H1 (cell line): ENCODE data around the gene MBOAT2. TPM values are rescaled to one million over a fixed set of nuclear protein-coding genes. Genes with fewer than 3 reads are reported as not detected.

Experiments used
- CTCF ChIA-PET: fragments of 300-600 bp; sonication (Branson Sonifier 250); formaldehyde crosslinking; loops from one replicate; lab custom pipeline; 2021; ENCODE audit not compliant: partially characterized antibody; lab: Charles Lee
- POLR2A ChIA-PET: fragments of 300-600 bp; sonication (Branson Sonifier 250); formaldehyde crosslinking; loops from one replicate; lab custom pipeline; 2021; ENCODE audit warnings: inconsistent platforms; ENCODE audit not compliant: partially characterized antibody; lab: Charles Lee
- DNase-seq, 2 experiments: peaks; one replicate each; pipeline versions ENCODE4 v3.0.0 to v3.0.0-alpha.2; 2010 to 2022; ENCODE audit warnings: low spot score in 2 of 2, low read depth in 1 of 2, mixed read lengths in 1 of 2
- FAIRE-seq: peaks from 2 replicates; lab custom pipeline; 2011; peaks lifted over from hg19 to GRCh38; lab: Jason Lieb, UNC
- H2AFZ ChIP-seq: 2 replicates; pipeline ENCODE4 v1.8.1; 2012; ENCODE audit warnings: low read length, inconsistent platforms
- H2AK5ac ChIP-seq: 2 replicates; pipeline ENCODE4 v1.6.1; 2013; ENCODE audit warnings: low read depth, low read length
- H2BK120ac ChIP-seq: replicated peaks from 2 replicates; pipeline ENCODE3; 2013; ENCODE audit warnings: low read depth, low read length, inconsistent platforms
- H2BK12ac ChIP-seq: 2 replicates; pipeline ENCODE4 v1.6.1; 2013; ENCODE audit warnings: low read depth, low read length
- H2BK15ac ChIP-seq: 2 replicates; pipeline ENCODE4 v1.6.1; 2013; ENCODE audit warnings: low read length
- H2BK20ac ChIP-seq: 2 replicates; pipeline ENCODE4 v1.6.1; 2013; ENCODE audit warnings: low read length
- H2BK5ac ChIP-seq: 2 replicates; pipeline ENCODE4 v1.6.1; 2013; ENCODE audit warnings: low read depth, low read length
- H3K14ac ChIP-seq: 2 replicates; pipeline ENCODE4 v1.6.1; 2013; ENCODE audit warnings: inconsistent platforms; ENCODE audit not compliant: insufficient read length
- H3K18ac ChIP-seq: 2 replicates; pipeline ENCODE4 v1.6.1; 2013; ENCODE audit warnings: low read length; ENCODE audit errors: extremely low read depth
- H3K23ac ChIP-seq: 2 replicates; pipeline ENCODE4 v1.6.1; 2013; ENCODE audit warnings: inconsistent platforms; ENCODE audit not compliant: insufficient read length
- H3K23me2 ChIP-seq: 2 replicates; pipeline ENCODE4 v1.6.1; 2013; ENCODE audit warnings: low read depth, low read length
- H3K27ac ChIP-seq: 2 replicates; pipeline ENCODE4 v1.6.1; 2011; ENCODE audit warnings: low read depth, low read length, inconsistent platforms
- H3K27me3 ChIP-seq, 4 experiments: replicated peaks in 1 of 4; 1 replicate in 1 of 4; 2 replicates in 3 of 4; pipeline versions ENCODE4 v1.6.1 to v1.8.1; 2011 to 2013; ENCODE audit warnings: low read length in 3 of 4, mild to moderate bottlenecking in 3 of 4, inconsistent platforms in 2 of 4, mixed read lengths in 2 of 4, moderate library complexity in 1 of 4; ENCODE audit not compliant: control insufficient read depth in 3 of 4, insufficient read depth in 3 of 4; ENCODE audit errors: extremely low read depth in 1 of 4
- H3K36me3 ChIP-seq, 4 experiments: 2 replicates each; pipeline versions ENCODE4 v1.6.1 to v1.8.1; 2011 to 2013; ENCODE audit warnings: mild to moderate bottlenecking in 4 of 4, low read length in 3 of 4, moderate library complexity in 2 of 4, control low read depth in 1 of 4, inconsistent platforms in 1 of 4; ENCODE audit not compliant: insufficient read depth in 4 of 4, control insufficient read depth in 2 of 4
- H3K4ac ChIP-seq: replicated peaks from 2 replicates; pipeline ENCODE3; 2013; ENCODE audit warnings: low read length, low read depth, mixed read lengths, inconsistent platforms; ENCODE audit not compliant: insufficient read length
- H3K4me1 ChIP-seq, 4 experiments: replicated peaks in 1 of 4; 1 replicate in 1 of 4; 2 replicates in 3 of 4; pipeline versions ENCODE4 v1.6.1 to v1.8.1; 2011 to 2013; ENCODE audit warnings: low read length in 3 of 4, inconsistent platforms in 2 of 4, mixed read lengths in 1 of 4; ENCODE audit not compliant: insufficient read depth in 4 of 4, control insufficient read depth in 3 of 4
- H3K4me2 ChIP-seq, 2 experiments: 2 replicates each; pipeline versions ENCODE4 v1.6.1 to v1.8.1; 2011 to 2013; ENCODE audit warnings: low read depth in 2 of 2, low read length in 2 of 2, control low read depth in 1 of 2, inconsistent platforms in 1 of 2, mild to moderate bottlenecking in 1 of 2; ENCODE audit not compliant: insufficient read depth in 1 of 2
- H3K4me3 ChIP-seq, 4 experiments: fragments of 200-600, 300-600 bp in 1 of 4; sonication (generic), shearing (Covaris generic), sonication (Bioruptor Twin) in 1 of 4; 2 replicates each; pipeline versions ENCODE4 v1.5.1 to v1.8.1; 2011 to 2016; ENCODE audit warnings: low read length in 4 of 4, low read depth in 3 of 4, control low read depth in 2 of 4, inconsistent platforms in 2 of 4, mild to moderate bottlenecking in 2 of 4, mixed read lengths in 1 of 4, moderate library complexity in 1 of 4; ENCODE audit not compliant: insufficient read depth in 2 of 4; ENCODE audit errors: extremely low read depth in 1 of 4
- H3K56ac ChIP-seq: replicated peaks from 2 replicates; pipeline ENCODE3; 2013; ENCODE audit warnings: low read depth, mild to moderate bottlenecking, mixed read lengths, low read length, inconsistent platforms; ENCODE audit not compliant: insufficient read length
- H3K79me1 ChIP-seq: 2 replicates; pipeline ENCODE4 v1.6.1; 2013; ENCODE audit warnings: low read depth, low read length, control low read depth
- H3K79me2 ChIP-seq, 2 experiments: 2 replicates each; pipeline versions ENCODE4 v1.6.1 to v1.8.1; 2012 to 2013; ENCODE audit warnings: low read length in 2 of 2, mild to moderate bottlenecking in 2 of 2, inconsistent platforms in 1 of 2; ENCODE audit not compliant: insufficient read depth in 2 of 2, control insufficient read depth in 1 of 2
- H3K9ac ChIP-seq, 4 experiments: replicated peaks in 1 of 4; 1 replicate in 1 of 4; 2 replicates in 3 of 4; pipeline versions ENCODE4 v1.6.1 to v1.8.1; 2011 to 2013; ENCODE audit warnings: low read depth in 3 of 4, low read length in 3 of 4, control low read depth in 2 of 4, mild to moderate bottlenecking in 2 of 4, moderate library complexity in 2 of 4, inconsistent platforms in 1 of 4; ENCODE audit errors: extremely low read depth in 1 of 4
- H3K9me3 ChIP-seq, 2 experiments: 2 replicates each; pipeline versions ENCODE4 v1.6.1 to v1.8.1; 2012 to 2013; ENCODE audit warnings: mild to moderate bottlenecking in 2 of 2, moderate library complexity in 2 of 2, control low read depth in 1 of 2, inconsistent platforms in 1 of 2, low read depth in 1 of 2, low read length in 1 of 2, mixed read lengths in 1 of 2; ENCODE audit not compliant: insufficient read depth in 2 of 2
- H4K20me1 ChIP-seq, 2 experiments: replicated peaks in 1 of 2; 2 replicates each; pipeline versions ENCODE3 to v1.8.1; 2011 to 2013; ENCODE audit warnings: inconsistent platforms in 2 of 2, low read length in 2 of 2, mild to moderate bottlenecking in 1 of 2; ENCODE audit not compliant: insufficient read depth in 2 of 2, control insufficient read depth in 1 of 2
- H4K5ac ChIP-seq: 2 replicates; pipeline ENCODE4 v1.6.1; 2013; ENCODE audit warnings: low read length, low read depth, mixed read lengths, inconsistent platforms; ENCODE audit not compliant: insufficient read length
- H4K8ac ChIP-seq: 2 replicates; pipeline ENCODE4 v1.8.0; 2013; ENCODE audit warnings: mild to moderate bottlenecking, moderate library complexity, low read length, inconsistent platforms; ENCODE audit not compliant: insufficient read depth; ENCODE audit errors: extremely low read depth
- H4K91ac ChIP-seq: replicated peaks from 2 replicates; pipeline ENCODE3; 2013; ENCODE audit warnings: low read length, mixed read lengths, inconsistent platforms; ENCODE audit not compliant: insufficient read length
- RBBP5 ChIP-seq: IDR thresholded peaks from 2 replicates; pipeline ENCODE4 v1.7.1; 2012; ENCODE audit warnings: low read depth, mild to moderate bottlenecking, inconsistent platforms, low read length, moderate library complexity, borderline replicate concordance
- TAF7 ChIP-seq: optimal IDR thresholded peaks from 2 replicates; pipeline ENCODE3; 2011; ENCODE audit warnings: low read depth, mild to moderate bottlenecking, inconsistent platforms, low read length, moderate library complexity, borderline replicate concordance
- WGBS, 2 experiments: shearing (Covaris generic) in 1 of 2; methylation state at CpG; one replicate each; pipeline versions ENCODE4 v1.1.6 to v1.1.7; 2013 to 2015; ENCODE audit warnings: low lambda C conversion rate in 2 of 2, mixed read lengths in 2 of 2, inconsistent platforms in 1 of 2, low coverage in 1 of 2, missing lambda C conversion rate in 1 of 2; ENCODE audit not compliant: insufficient replicate concordance in 2 of 2, insufficient coverage in 1 of 2, insufficient read length in 1 of 2; ENCODE audit errors: extremely low coverage in 1 of 2, missing lambda C conversion rate in 1 of 2; 5-methylcytosine and 5-hydroxymethylcytosine counted together
- polyA plus RNA-seq, 7 experiments: library from polyadenylated mRNA; depleted of rRNA in 3 of 7; stranded (reverse) in 5 of 7; unstranded in 2 of 7; fragments of >200 nt in 5 of 7; fragments of 200-250 nt in 2 of 7; gene quantifications; 1 replicate in 5 of 7; 2 replicates in 1 of 7; 4 replicates in 1 of 7; pipeline versions ENCODE4 v1.2.1 to v1.2.3, GENCODE V29; 2011 to 2013; ENCODE audit warnings: missing spikeins in 2 of 7, mixed read lengths in 2 of 7
- total RNA-seq: library from RNA; stranded (reverse); fragmentation: NEBNext Ultra II Directional; extraction: Animal tissue kit (Norgen Biotek cat#: 25700); gene quantifications from 2 replicates; pipeline ENCODE4 v1.2.1, GENCODE V29; 2021

Gene MBOAT2
- total and polyA plus RNA-seq, 2 of the 8 experiments (the other 6 are each of a cell fraction or from before 2014, with no cell fraction given), result 11.2 to 23.4 TPM

- Histone ChIP-seq H4K8ac (no peak overlapping the region), H3K23me2 (no peaks in the 10 kb centered on the region), H2BK20ac (no peak overlapping the region), H3K9me3 (no peaks in the 10 kb centered on the region), H2BK15ac (no peak overlapping the region), H3K9ac (no peak overlapping the region), H3K56ac (no peak overlapping the region), H3K4ac (no peak overlapping the region), H2AK5ac (no peak overlapping the region), H4K20me1 (no peaks in the 10 kb centered on the region), H3K4me2 (no peak overlapping the region), H4K5ac (no peak overlapping the region), H4K91ac (no peak overlapping the region), H2BK120ac (no peak overlapping the region), H3K79me2 (no peaks in the 10 kb centered on the region), H3K36me3 (no peaks in the 10 kb centered on the region), H2BK5ac (no peak overlapping the region), H3K23ac (no peak overlapping the region), H3K4me1 (no peaks in the 10 kb centered on the region; a peak in 1 of 7 replicates), H3K4me3 (no peak overlapping the region), H2AFZ (no peak overlapping the region), H3K27ac (no peak overlapping the region), H3K14ac (no peak overlapping the region), H3K79me1 (no peaks in the 10 kb centered on the region; the same call in 1 of the 2 replicates), H2BK12ac (no peak overlapping the region), H3K27me3 (no peaks in the 10 kb centered on the region), H3K18ac (no peak overlapping the region)
- POLR2A ChIA-PET, result no interaction called here
- WGBS, 2 experiments, result 94% methylated on average over 8 of the region's 8 CpGs; no CpG with 5 or more reads in 1 of the 2 experiments
- CTCF ChIA-PET, result interaction anchor here (1.0 to 1.2 kb wide), 3 partner anchors 21 to 53 kb away, joined by 3 read pairs; no protein-coding TSS in a partner anchor
- DNase-seq (no peak), FAIRE-seq (no peak)
- TF ChIP-seq RBBP5 (no peak), TAF7 (no peak)
- TF ChIP-seq, all 59 proteins: peak for 0
These were observed 77.1 kb downstream of the MBOAT2 start for GRCh38 chr2:8926356-8926755.
